Osteocyte (in vitro differentiated cells): Measurements from ENCODE around the gene FAM171A2. TPM values are rescaled to one million over a fixed set of nuclear protein-coding genes. Genes with fewer than 3 reads are reported as not detected.

Experiments
- DNase-seq: peaks from one replicate; pipeline ENCODE4 v3.0.0; 2021; ENCODE audit warnings: mixed read lengths; ENCODE audit not compliant: unreplicated experiment; ENCODE audit errors: extremely low spot score
- H3K27ac Mint-ChIP-seq: one replicate; pipeline ENCODE4 v1.8.0; 2021; ENCODE audit warnings: mild to moderate bottlenecking, mixed read lengths; ENCODE audit not compliant: unreplicated experiment
- H3K27me3 Mint-ChIP-seq: one replicate; pipeline ENCODE4 v1.8.0; 2021; ENCODE audit warnings: mixed read lengths; ENCODE audit not compliant: unreplicated experiment
- H3K36me3 Mint-ChIP-seq: one replicate; pipeline ENCODE4 v1.8.0; 2021; ENCODE audit warnings: mixed read lengths; ENCODE audit not compliant: unreplicated experiment
- H3K4me1 Mint-ChIP-seq: one replicate; pipeline ENCODE4 v1.8.0; 2021; ENCODE audit warnings: mixed read lengths; ENCODE audit not compliant: unreplicated experiment
- H3K4me3 Mint-ChIP-seq: one replicate; pipeline ENCODE4 v1.8.0; 2021; ENCODE audit warnings: mild to moderate bottlenecking, moderate library complexity, mixed read lengths; ENCODE audit not compliant: unreplicated experiment
- H3K9me3 Mint-ChIP-seq: one replicate; pipeline ENCODE4 v1.8.0; 2021; ENCODE audit warnings: mixed read lengths; ENCODE audit not compliant: unreplicated experiment
- total RNA-seq: library from RNA; stranded (reverse); gene quantifications from 2 replicates; pipeline ENCODE4 v1.2.1, GENCODE V29; 2021
- TF ChIP-seq, protein P1 (sequence below): fragments of 200-600 bp; sonication (generic); IDR thresholded peaks from 2 replicates; pipeline ENCODE4 v1.5.0; 2021; ENCODE audit warnings: antibody characterized with exemption, mild to moderate bottlenecking, moderate library complexity

The FAM171A2 gene
- total RNA-seq, 1 donor from 2014 or later: 26.9 TPM

DNA sequence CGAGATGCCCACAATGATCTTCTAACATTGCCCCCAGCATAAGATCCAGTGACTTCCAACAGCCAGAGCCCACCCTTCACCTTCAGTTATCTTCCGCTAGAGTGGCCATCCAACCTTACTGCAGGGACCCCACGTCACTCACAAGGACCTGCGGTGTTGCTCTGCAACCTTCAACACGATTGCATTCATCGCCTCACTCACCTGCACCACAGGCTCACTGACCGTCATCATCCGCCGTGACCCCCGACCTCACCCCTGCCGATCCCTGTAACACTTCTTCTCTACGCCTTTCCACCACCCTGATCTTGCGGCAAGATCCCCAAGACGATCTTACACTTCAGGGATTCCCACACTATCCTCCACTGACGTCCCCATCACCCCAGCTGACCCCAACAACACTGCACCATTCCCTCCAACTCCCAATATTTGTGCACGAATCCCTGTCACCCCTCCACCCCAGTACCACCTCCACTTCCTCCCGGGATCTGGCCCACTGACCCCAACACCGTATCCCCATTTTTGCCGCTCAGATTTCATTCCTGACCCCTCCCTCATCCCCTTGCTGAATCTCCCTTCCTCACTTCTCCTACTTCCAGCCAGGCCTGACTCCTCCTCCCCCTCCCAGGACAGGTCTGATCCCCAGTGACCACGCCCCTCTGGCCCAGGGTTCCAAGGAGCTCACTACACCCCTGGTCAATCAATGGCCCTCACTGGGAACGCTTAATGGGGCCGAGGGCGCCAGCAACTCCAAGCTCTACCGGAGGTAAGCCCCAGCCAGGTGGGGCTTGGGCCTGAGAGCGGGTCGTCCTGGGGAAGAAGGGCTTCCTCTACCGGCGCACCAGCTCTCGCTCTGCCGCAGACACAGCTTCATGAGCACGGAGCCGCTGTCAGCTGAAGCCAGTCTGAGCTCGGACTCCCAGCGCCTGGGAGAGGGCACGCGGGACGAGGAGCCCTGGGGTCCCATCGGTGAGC, 47.6 kb downstream of the FAM171A2 start:
- Mint-ChIP-seq H3K4me1 (peaks cover 11% of the 10 kb centered on the region), H3K36me3 (peaks cover 6% of the 10 kb centered on the region), H3K27ac (no peak overlapping the region), H3K9me3 (no peaks in the 10 kb centered on the region), H3K27me3 (peaks cover 47% of the 10 kb centered on the region), H3K4me3 (peak overlapping the region; percentile 64)
- DNase-seq: no peak
- TF ChIP-seq, protein P1, sequence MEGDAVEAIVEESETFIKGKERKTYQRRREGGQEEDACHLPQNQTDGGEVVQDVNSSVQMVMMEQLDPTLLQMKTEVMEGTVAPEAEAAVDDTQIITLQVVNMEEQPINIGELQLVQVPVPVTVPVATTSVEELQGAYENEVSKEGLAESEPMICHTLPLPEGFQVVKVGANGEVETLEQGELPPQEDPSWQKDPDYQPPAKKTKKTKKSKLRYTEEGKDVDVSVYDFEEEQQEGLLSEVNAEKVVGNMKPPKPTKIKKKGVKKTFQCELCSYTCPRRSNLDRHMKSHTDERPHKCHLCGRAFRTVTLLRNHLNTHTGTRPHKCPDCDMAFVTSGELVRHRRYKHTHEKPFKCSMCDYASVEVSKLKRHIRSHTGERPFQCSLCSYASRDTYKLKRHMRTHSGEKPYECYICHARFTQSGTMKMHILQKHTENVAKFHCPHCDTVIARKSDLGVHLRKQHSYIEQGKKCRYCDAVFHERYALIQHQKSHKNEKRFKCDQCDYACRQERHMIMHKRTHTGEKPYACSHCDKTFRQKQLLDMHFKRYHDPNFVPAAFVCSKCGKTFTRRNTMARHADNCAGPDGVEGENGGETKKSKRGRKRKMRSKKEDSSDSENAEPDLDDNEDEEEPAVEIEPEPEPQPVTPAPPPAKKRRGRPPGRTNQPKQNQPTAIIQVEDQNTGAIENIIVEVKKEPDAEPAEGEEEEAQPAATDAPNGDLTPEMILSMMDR: no peak

DNA sequence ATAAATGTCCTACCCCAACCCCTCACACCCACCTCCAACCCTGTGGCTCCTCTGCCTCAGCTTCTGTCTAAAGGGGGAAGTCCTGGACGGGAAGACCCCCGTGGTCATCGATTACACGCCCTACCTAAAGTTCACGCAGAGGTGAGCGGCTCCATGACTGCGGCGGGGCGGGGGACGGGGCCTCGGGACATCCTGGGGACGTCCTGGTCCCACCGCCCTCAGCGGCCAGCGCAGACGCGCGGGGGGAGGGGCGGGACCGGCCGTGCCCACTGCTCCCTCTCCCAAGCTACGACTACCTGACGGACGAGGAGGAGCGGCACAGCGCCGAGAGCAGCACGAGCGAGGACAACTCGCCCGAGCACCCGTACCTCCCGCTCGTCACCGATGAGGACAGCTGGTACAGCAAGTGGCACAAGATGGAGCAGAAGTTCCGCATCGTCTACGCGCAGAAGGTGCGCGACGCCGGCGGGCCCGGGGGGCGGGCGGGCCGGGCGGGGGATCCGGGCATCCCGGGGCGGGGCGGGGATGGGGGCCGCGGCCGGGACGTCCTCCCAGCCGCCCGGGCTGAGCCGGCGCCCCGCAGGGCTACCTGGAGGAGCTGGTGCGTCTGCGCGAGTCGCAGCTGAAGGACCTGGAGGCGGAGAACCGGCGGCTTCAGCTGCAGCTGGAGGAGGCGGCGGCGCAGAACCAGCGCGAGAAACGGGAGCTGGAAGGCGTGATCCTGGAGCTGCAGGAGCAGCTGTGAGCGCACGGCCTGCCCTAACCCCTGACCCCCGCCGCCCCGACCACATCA, 48.6 kb downstream of the FAM171A2 start:
- DNase-seq: no peak
- TF ChIP-seq, protein P1: no peak
- Mint-ChIP-seq H3K36me3 (peaks cover 6% of the 10 kb centered on the region), H3K27me3 (peaks cover 49% of the 10 kb centered on the region), H3K4me3 (peak overlapping the region; percentile 64), H3K9me3 (no peaks in the 10 kb centered on the region), H3K27ac (no peak overlapping the region), H3K4me1 (peaks cover 11% of the 10 kb centered on the region)

DNA sequence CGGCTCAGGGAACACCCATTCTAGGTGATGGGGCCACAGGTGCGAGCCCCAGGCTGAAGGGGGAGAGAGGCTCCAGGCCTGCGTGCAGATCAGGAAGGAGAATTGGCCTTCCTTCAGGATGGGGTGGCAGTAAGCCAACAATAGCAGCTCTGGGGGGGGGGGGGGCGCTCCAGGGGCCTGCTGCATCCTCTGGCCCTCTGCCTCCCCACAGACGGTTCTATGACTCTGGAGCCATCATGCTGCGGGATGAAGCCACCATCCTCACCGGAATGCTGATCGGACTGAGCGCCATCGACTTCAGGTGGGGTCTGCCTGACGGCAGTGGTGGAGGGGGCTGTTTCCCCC, 49.2 kb downstream of the FAM171A2 start:
- Mint-ChIP-seq H3K4me3 (peak overlapping the region; percentile 42), H3K36me3 (peaks cover 4% of the 10 kb centered on the region), H3K27me3 (peaks cover 49% of the 10 kb centered on the region), H3K9me3 (no peaks in the 10 kb centered on the region), H3K4me1 (peaks cover 11% of the 10 kb centered on the region), H3K27ac (no peak overlapping the region)
- no peak for DNase-seq
- TF ChIP-seq, protein P1: no peak

DNA sequence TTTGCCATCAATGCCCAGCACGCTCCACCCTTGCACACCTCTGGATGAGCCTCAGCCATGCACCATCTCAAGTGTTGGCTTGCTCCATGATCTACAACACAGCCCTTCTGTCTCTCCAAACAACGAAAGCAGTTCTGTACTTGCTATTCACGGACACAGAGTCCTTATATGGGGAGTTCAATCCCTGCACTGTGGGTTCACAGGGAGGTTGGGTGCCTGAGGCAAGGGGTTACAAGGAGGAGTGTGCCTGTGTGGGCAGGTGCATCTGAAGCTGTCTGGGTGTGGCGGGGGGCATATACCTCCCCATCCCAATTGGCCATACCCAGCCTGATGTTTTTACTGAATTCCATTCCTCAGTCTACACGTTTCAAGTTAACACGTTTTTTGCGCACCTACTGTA, 49.6 kb downstream of the FAM171A2 start:
- Mint-ChIP-seq H3K27ac (no peak overlapping the region), H3K36me3 (no peaks in the 10 kb centered on the region), H3K9me3 (no peaks in the 10 kb centered on the region), H3K4me3 (peak overlapping the region; percentile 42), H3K4me1 (peaks cover 11% of the 10 kb centered on the region), H3K27me3 (peaks cover 49% of the 10 kb centered on the region)
- TF ChIP-seq, protein P1: no peak
- no peak for DNase-seq
